MCF 10A (cell line): ENCODE measurements around the gene POU2AF1. TPM values are rescaled to one million over a fixed set of nuclear protein-coding genes. Genes with fewer than 3 reads are reported as not detected.

Source experiments
- BruUV-seq: library from RNA; stranded (reverse); fragments of 400-500 nt; replicated peaks from 2 replicates; lab custom pipeline; 2021; lab: Mats Ljungman, UMichigan
- CTCF ChIA-PET: fragments of 300-600 bp; sonication (Branson Sonifier 250); formaldehyde crosslinking; extraction: SDS; loops from one replicate; lab custom pipeline; 2021; ENCODE audit warnings: antibody characterized with exemption, inconsistent platforms; lab: Yijun Ruan, JAX
- POLR2A ChIA-PET: fragments of 300-600, 350-650 bp; sonication (Branson Sonifier 250); formaldehyde crosslinking; extraction: SDS; loops from one replicate; lab custom pipeline; 2020; ENCODE audit warnings: antibody characterized with exemption, inconsistent platforms; lab: Yijun Ruan, JAX
- DNase-seq: peaks from one replicate; pipeline ENCODE4 v3.0.0-alpha.2; 2018; ENCODE audit not compliant: unreplicated experiment
- H3K27ac Mint-ChIP-seq: one replicate; pipeline ENCODE4 v1.8.0; 2022; ENCODE audit warnings: mild to moderate bottlenecking, low read depth, mixed read lengths; ENCODE audit not compliant: unreplicated experiment
- H3K27me3 Mint-ChIP-seq: one replicate; pipeline ENCODE4 v1.8.0; 2022; ENCODE audit warnings: mixed read lengths; ENCODE audit not compliant: insufficient read depth, unreplicated experiment
- H3K36me3 Mint-ChIP-seq: one replicate; pipeline ENCODE4 v1.8.0; 2022; ENCODE audit warnings: mild to moderate bottlenecking, moderate library complexity, mixed read lengths; ENCODE audit not compliant: insufficient read depth, unreplicated experiment
- H3K4me1 Mint-ChIP-seq: one replicate; pipeline ENCODE4 v1.8.0; 2022; ENCODE audit warnings: mixed read lengths; ENCODE audit not compliant: insufficient read depth, unreplicated experiment
- H3K4me3 Mint-ChIP-seq: one replicate; pipeline ENCODE4 v1.8.0; 2022; ENCODE audit warnings: mild to moderate bottlenecking, moderate library complexity, mixed read lengths; ENCODE audit not compliant: unreplicated experiment
- H3K9me3 Mint-ChIP-seq: one replicate; pipeline ENCODE4 v1.8.0; 2022; ENCODE audit warnings: mixed read lengths; ENCODE audit not compliant: unreplicated experiment
- CTCF ChIP-seq: fragments of 200-600 bp; IDR thresholded peaks from one replicate; pipeline ENCODE4 v1.8.0; 2022; ENCODE audit warnings: antibody characterized with exemption, mild to moderate bottlenecking; ENCODE audit not compliant: unreplicated experiment
- intact Hi-C: fragments of 100-400 bp; cut with micrococcal nuclease; formaldehyde crosslinking; loops from 2 replicates; pipeline ENCODE4 v1.14.1; 2022
- total RNA-seq: library from RNA; stranded (reverse); gene quantifications from 2 replicates; pipeline ENCODE4 v1.2.3, GENCODE V29; 2022

Gene POU2AF1
- total RNA-seq, 1 experiment from 2014 or later = not detected

- no peak for TF ChIP-seq CTCF
- ChIA-PET POLR2A (no interaction called here), CTCF (interaction anchor here (0.6 to 1.6 kb wide), 2 partner anchors 52 to 867 kb away, joined by 3 to 5 read pairs; no protein-coding TSS in a partner anchor)
- no peak for DNase-seq
- intact Hi-C loops = no loop called here
- Mint-ChIP-seq H3K4me1 (peaks cover 16% of the 10 kb centered on the region), H3K36me3 (no peaks in the 10 kb centered on the region), H3K27ac (no peak overlapping the region), H3K27me3 (no peaks in the 10 kb centered on the region), H3K4me3 (no peak overlapping the region), H3K9me3 (no peaks in the 10 kb centered on the region)
- no TSS peak for BruUV-seq
Measured at GRCh38 chr11:111334532-111335502, 44.3 kb downstream of the POU2AF1 start.

- DNase-seq = no peak
- Mint-ChIP-seq H3K27me3 (no peaks in the 10 kb centered on the region), H3K36me3 (no peaks in the 10 kb centered on the region), H3K4me1 (peaks cover 16% of the 10 kb centered on the region), H3K4me3 (no peak overlapping the region), H3K27ac (no peak overlapping the region), H3K9me3 (no peaks in the 10 kb centered on the region)
- ChIA-PET CTCF (interaction anchor here (1.2 kb wide), 1 partner anchor 49 kb away, joined by 4 read pairs; no protein-coding TSS in a partner anchor), POLR2A (interaction anchor here (0.5 kb wide), 1 partner anchor 14 kb away, joined by 3 read pairs; no protein-coding TSS in a partner anchor)
- no TSS peak for BruUV-seq
- intact Hi-C loops = no loop called here
- no peak for TF ChIP-seq CTCF
Measured at GRCh38 chr11:111331711-111332479, 47.2 kb downstream of the POU2AF1 start.

- Mint-ChIP-seq H3K36me3 (no peaks in the 10 kb centered on the region), H3K4me3 (no peak overlapping the region), H3K27me3 (peaks cover 10% of the 10 kb centered on the region), H3K27ac (no peak overlapping the region), H3K9me3 (no peaks in the 10 kb centered on the region), H3K4me1 (peaks cover under 1% of the 10 kb centered on the region)
- ChIA-PET CTCF (interaction anchor here (0.6 kb wide), 1 partner anchor 46 kb away, joined by 6 read pairs; no protein-coding TSS in a partner anchor), POLR2A (interaction anchor here (1.3 kb wide), 1 partner anchor 27 kb away, joined by 8 read pairs; no protein-coding TSS in a partner anchor)
- TF ChIP-seq CTCF = no peak
- intact Hi-C loops = no loop called here
- DNase-seq = no peak
- BruUV-seq = no TSS peak
Measured at GRCh38 chr11:111330234-111330893, 48.7 kb downstream of the POU2AF1 start.
